T-helper 2 cell treated with Interferon-gamma antibody and Interleukin-4, amounts not matched to agents 100 ng/mL and 5 ng/mL, for 36 hours (primary cell): ENCODE data around the gene ROBO3. TPM values are rescaled to one million over a fixed set of nuclear protein-coding genes. Genes with fewer than 3 reads are reported as not detected.

Experiments used
- intact Hi-C: fragments of 100-400 bp; cut with micrococcal nuclease; formaldehyde crosslinking; loops from one replicate; pipeline ENCODE4 v1.15.1; 2023
- total RNA-seq: library from RNA; stranded (reverse); gene quantifications from 2 replicates; pipeline ENCODE4 v1.2.3, GENCODE V29; 2022

Gene ROBO3
- total RNA-seq, 1 donor from 2014 or later: 6.8 TPM

- intact Hi-C loops: loop anchor here (2.0 kb wide), 1 partner anchor 25 kb away; no protein-coding TSS in a partner anchor
These were observed 23.4 kb upstream of the ROBO3 start for GRCh38 chr11:124841840-124842239.

- intact Hi-C loops: loop anchor here (2.0 kb wide), 1 partner anchor 24 kb away; no protein-coding TSS in a partner anchor
These were observed 22.9 kb upstream of the ROBO3 start for GRCh38 chr11:124842305-124842704.

- intact Hi-C loops: loop anchor here (2.0 kb wide), 1 partner anchor 23 kb away; no protein-coding TSS in a partner anchor
These were observed 21.7 kb upstream of the ROBO3 start for GRCh38 chr11:124843616-124843910.

GRCh38 chr11:124844664-124845079, 20.6 kb upstream of the ROBO3 start:
- intact Hi-C loops: no loop called here

- intact Hi-C loops: no loop called here
These were observed 19.1 kb upstream of the ROBO3 start for GRCh38 chr11:124846070-124846673.

- intact Hi-C loops: no loop called here
These were observed 6.1 kb upstream of the ROBO3 start for GRCh38 chr11:124859171-124859570.

- intact Hi-C loops: no loop called here
These were observed 3.6 kb upstream of the ROBO3 start for GRCh38 chr11:124861670-124862069.

DNA sequence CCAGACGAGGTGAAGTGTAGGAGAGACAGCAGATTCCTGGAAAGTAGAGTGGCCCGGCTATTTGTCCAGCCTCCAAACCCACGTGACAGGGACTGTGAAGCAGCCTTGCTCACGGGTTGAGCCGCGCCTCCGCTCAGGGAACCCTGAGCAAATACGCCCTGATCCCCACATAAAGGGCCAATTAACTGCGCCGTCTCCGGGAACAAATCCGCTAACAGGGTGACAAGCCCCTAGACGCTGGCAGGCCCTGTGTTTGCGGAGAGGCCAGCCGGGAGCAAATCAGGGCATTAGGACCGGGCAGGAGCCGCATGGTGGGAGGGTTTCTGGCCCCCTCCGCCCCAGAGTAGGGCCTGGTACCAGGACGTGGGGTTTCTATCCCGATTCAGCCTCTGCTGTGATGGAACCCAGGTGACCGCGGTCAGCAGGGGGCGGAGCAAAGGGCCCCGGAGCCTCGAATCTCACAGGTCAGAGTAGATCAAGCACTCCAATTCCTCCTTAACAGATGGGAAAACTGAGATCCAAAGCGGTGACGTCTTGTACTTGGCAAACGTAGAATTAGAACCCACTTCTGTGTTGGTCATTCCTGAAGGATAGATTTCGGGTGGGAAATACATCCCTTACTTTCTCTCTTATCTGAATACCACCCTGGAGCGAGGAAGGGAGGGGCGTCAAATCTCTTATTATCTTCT, 2.0 kb upstream of the ROBO3 start:
- intact Hi-C loops: no loop called here

- intact Hi-C loops: no loop called here
These were observed 1.4 kb upstream of the ROBO3 start for GRCh38 chr11:124863826-124864165.

GRCh38 chr11:124864176-124864891, 898 bp upstream of the ROBO3 start:
- intact Hi-C loops: no loop called here

DNA sequence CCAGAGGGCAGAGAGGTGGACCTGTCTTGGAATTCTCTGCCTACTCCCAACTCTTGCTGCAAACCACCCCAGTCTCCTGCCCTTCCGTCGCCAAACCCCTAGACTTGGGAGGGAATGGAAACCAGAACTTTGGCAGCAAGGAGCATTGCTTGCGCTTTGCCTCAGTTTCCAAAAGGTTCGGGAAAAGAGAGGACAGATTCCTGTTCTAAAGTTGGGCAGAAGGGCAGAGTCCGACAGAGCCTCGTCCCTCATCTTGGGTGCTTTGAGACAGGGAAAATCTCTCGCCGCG, 396 bp upstream of the ROBO3 start:
- intact Hi-C loops: loop anchor here (5.0 kb wide), 1 partner anchor 302 kb away; no protein-coding TSS in a partner anchor

- intact Hi-C loops: loop anchor here (1.0 to 5.0 kb wide), 4 partner anchors 10 to 301 kb away; partner anchors contain the start of genes SIAE and SPA17
These were observed 945 bp downstream of the ROBO3 start for GRCh38 chr11:124865902-124866851.

GRCh38 chr11:124867700-124868099, 2.5 kb downstream of the ROBO3 start:
- intact Hi-C loops: loop anchor here (1.0 to 5.0 kb wide), 4 partner anchors 25 to 300 kb away; partner anchors contain the start of genes SIAE and SPA17

DNA sequence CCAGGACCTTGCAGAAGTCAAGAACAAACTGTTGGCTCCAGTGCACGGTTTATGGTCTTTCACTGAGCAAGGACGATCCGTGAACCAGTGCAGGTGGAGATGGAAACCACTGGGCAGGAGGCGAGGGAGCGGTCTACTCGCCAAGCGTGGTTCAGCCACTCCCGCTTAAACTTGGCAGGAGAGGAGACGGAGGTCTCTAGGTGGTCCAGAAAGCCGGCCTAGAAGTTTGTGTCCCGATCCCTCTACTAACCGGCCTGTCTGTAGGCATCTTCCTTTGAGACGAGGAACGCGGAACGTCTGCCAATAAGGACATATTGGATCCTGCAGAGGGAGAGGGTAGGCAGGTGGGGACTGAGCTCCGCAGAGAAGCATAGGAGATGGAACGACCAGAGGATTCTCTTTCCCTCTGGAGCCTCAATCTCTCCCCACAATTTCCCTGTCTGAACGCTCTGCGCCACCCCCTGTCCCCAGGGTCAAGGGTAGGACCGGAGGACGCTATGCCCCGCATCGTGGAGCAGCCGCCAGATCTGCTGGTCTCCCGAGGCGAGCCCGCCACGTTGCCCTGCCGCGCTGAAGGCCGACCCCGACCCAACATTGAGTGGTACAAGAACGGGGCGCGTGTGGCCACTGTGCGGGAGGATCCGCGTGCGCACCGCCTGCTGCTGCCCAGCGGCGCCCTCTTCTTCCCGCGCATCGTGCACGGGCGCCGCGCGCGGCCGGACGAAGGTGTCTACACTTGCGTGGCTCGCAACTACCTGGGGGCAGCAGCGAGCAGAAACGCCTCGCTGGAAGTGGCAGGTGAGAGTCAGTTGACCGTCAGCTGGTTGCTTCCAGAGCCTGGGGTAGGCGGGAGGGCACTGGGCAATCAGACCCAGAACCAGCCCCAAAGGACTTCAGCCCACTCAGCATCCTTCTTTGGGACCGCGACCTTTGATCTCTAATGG, 3.4 kb downstream of the ROBO3 start:
- intact Hi-C loops: loop anchor here (5.0 kb wide), 1 partner anchor 299 kb away; no protein-coding TSS in a partner anchor

DNA sequence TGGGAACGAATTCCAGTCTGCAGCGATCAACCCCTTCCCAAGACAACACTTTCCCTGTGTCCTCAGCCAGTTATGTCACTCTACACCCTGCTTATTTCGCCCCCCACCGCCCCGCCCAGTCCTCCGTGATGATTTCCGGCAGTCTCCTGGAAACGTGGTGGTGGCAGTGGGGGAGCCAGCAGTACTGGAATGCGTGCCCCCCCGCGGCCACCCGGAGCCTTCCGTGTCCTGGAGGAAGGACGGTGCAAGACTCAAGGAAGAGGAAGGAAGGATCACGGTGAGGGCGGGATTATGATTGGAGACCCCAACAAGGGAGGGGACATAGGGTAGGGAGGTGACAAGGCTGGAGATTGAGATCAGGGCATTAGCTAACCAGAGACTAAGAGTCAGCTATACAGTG, 4.1 kb downstream of the ROBO3 start:
- intact Hi-C loops: loop anchor here (5.0 kb wide), 1 partner anchor 298 kb away; no protein-coding TSS in a partner anchor

GRCh38 chr11:124869856-124870387, 4.7 kb downstream of the ROBO3 start:
- intact Hi-C loops: loop anchor here (5.0 to 10.0 kb wide), 2 partner anchors 195 to 297 kb away; partner anchors contain the start of gene SLC37A2

DNA sequence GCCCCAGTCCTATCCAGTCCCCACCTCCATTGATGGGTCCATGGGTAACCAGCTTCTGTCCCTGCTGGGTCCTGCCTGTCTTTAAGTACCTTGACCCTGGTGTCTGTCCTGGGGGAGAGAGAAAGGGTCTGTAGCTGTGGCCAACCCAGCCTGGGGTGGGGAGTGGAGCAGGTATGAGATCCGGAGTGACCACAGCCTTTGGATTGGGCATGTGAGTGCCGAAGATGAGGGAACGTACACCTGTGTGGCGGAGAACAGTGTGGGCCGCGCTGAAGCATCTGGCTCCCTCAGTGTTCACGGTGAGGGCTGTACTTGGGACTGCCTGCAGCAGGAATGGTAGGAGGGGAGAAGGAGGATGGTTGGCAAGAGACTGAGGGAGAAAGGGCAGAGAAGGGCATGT, 5.2 kb downstream of the ROBO3 start:
- intact Hi-C loops: loop anchor here (10.0 kb wide), 1 partner anchor 194 kb away; the partner anchor contains the start of gene SLC37A2

- intact Hi-C loops: loop anchor here (10.0 kb wide), 1 partner anchor 193 kb away; the partner anchor contains the start of gene SLC37A2
These were observed 7.0 kb downstream of the ROBO3 start for GRCh38 chr11:124872280-124872679.

DNA sequence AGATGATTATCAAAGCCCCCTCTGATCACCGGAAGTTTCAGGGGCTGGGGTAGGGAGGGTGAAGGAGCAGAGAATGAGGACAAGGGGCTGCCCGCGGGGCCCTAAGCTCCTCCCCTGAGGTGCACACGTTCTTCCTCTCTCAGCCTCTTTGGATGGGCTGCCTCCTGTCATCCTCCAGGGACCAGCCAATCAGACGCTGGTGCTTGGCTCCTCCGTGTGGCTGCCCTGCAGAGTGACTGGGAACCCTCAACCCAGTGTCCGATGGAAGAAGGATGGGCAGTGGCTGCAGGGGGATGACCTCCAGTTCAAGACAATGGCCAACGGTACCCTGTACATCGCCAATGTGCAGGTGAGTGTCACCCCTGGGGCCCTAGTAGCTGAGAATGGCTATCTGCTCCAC, 7.5 kb downstream of the ROBO3 start:
- intact Hi-C loops: loop anchor here (10.0 kb wide), 1 partner anchor 192 kb away; the partner anchor contains the start of gene SLC37A2
